Left ventricle myocardium inferior (tissue), 1 donor: ENCODE data around the gene PITPNC1. TPM values are rescaled to one million over a fixed set of nuclear protein-coding genes. Genes with fewer than 3 reads are reported as not detected.
"Not testable (repeated sequence)": the region's sequence is repeated elsewhere in the genome, so short reads cannot be mapped to it uniquely, and the experiment has no call there.

ENCODE experiments used
- DNase-seq: peaks from one replicate; pipeline ENCODE4 v3.0.0-alpha.2; 2020
- H3K27ac ChIP-seq: fragments of 200-600 bp; replicated peaks from 2 replicates; pipeline ENCODE4 v1.8.0; 2021
- H3K27me3 ChIP-seq: fragments of 200-600 bp; 2 replicates; pipeline ENCODE4 v1.8.0; 2021; ENCODE audit warnings: low read depth
- H3K36me3 ChIP-seq: fragments of 200-600 bp; 2 replicates; pipeline ENCODE4 v1.8.0; 2021
- H3K4me1 ChIP-seq: fragments of 200-600 bp; 2 replicates; pipeline ENCODE4 v1.8.0; 2021
- H3K4me3 ChIP-seq: fragments of 200-600 bp; 2 replicates; pipeline ENCODE4 v1.8.0; 2021; ENCODE audit warnings: mild to moderate bottlenecking, moderate library complexity
- H3K9me3 ChIP-seq: fragments of 200-600 bp; replicated peaks from 2 replicates; pipeline ENCODE4 v1.8.0; 2021
- CTCF ChIP-seq: fragments of 200-600 bp; IDR thresholded peaks from 2 replicates; pipeline ENCODE4 v1.8.0; 2021; ENCODE audit warnings: antibody characterized with exemption, mild to moderate bottlenecking, borderline replicate concordance
- intact Hi-C: fragments of 100-400 bp; cut with micrococcal nuclease; formaldehyde crosslinking; loops from one replicate; pipeline ENCODE4 v1.11.0; 2022
- total RNA-seq: library from RNA; stranded (reverse); fragmentation: NEBNext Ultra II Directional; extraction: Animal tissue kit (Norgen Biotek cat#: 25700); gene quantifications from one replicate; pipeline ENCODE4 v1.2.1, GENCODE V29; 2021
- donor health status: DM: no; HTN: yes; CAD: no; lungs with severe emphysema.

PITPNC1 gene
- total RNA-seq, 1 donor from 2014 or later = 8.1 TPM

GRCh38 chr17:67422897-67423296 is 45.8 kb downstream of the PITPNC1 start:
- Histone ChIP-seq H3K4me1 (peaks cover 46% of the 10 kb centered on the region), H3K9me3 (no peaks in the 10 kb centered on the region), H3K27me3 (no peaks in the 10 kb centered on the region), H3K4me3 (no peak overlapping the region), H3K27ac (peak overlapping the region; percentile 87), H3K36me3 (no peaks in the 10 kb centered on the region)
- no peak for DNase-seq
- intact Hi-C loops = no loop called here
- TF ChIP-seq CTCF = no peak

- intact Hi-C loops = no loop called here
- H3K9me3 ChIP-seq = no peaks in the 10 kb centered on the region
- H3K36me3 ChIP-seq = no peaks in the 10 kb centered on the region
- H3K4me1 ChIP-seq = peaks cover 29% of the 10 kb centered on the region
- no peak for TF ChIP-seq CTCF
- DNase-seq = no peak
- no peak overlapping the region for H3K4me3 ChIP-seq
- H3K27ac ChIP-seq = no peak overlapping the region
- H3K27me3 ChIP-seq = no peaks in the 10 kb centered on the region
Measured at GRCh38 chr17:67425571-67426160, 48.6 kb downstream of the PITPNC1 start.

GRCh38 chr17:67427424-67427823 is 50.3 kb downstream of the PITPNC1 start:
- intact Hi-C loops = no loop called here
- Histone ChIP-seq H3K4me3 (no peak overlapping the region), H3K27ac (no peak overlapping the region), H3K9me3 (no peaks in the 10 kb centered on the region), H3K36me3 (no peaks in the 10 kb centered on the region), H3K4me1 (peaks cover 26% of the 10 kb centered on the region), H3K27me3 (no peaks in the 10 kb centered on the region)
- DNase-seq = no peak
- TF ChIP-seq CTCF = no peak

- DNase-seq, H3K9me3 ChIP-seq, H3K27me3 ChIP-seq, H3K36me3 ChIP-seq, H3K4me3 ChIP-seq, intact Hi-C loops: not testable (repeated sequence)
- Histone ChIP-seq H3K27ac (peak overlapping the region; percentile 82), H3K4me1 (peaks cover 52% of the 10 kb centered on the region)
Measured at GRCh38 chr17:67430515-67430914, 53.4 kb downstream of the PITPNC1 start.

- intact Hi-C loops = no loop called here
- no peak for TF ChIP-seq CTCF
- H3K27me3 ChIP-seq = no peaks in the 10 kb centered on the region
- no peaks in the 10 kb centered on the region for H3K36me3 ChIP-seq
- peak overlapping the region; percentile 82 for H3K27ac ChIP-seq
- peaks cover 60% of the 10 kb centered on the region for H3K4me1 ChIP-seq
- H3K9me3 ChIP-seq = no peaks in the 10 kb centered on the region
- no peak for DNase-seq
- H3K4me3 ChIP-seq = no peak overlapping the region
Measured at GRCh38 chr17:67431249-67432015, 54.4 kb downstream of the PITPNC1 start.
